Stimulated activated CD4-positive, alpha-beta T cell treated with anti-CD3 and anti-CD28 coated beads, Interleukin-4, amount 100 ng/mL, for 24 hours (primary cell): ENCODE measurements around the gene ZMIZ1.
"Not testable (repeated sequence)": the region's sequence is repeated elsewhere in the genome, so short reads cannot be mapped to it uniquely, and the experiment has no call there.

Experiments used
- DNase-seq: peaks from one replicate; pipeline ENCODE4 v3.0.0-alpha.2; 2020

Gene ZMIZ1

GRCh38 chr10:79030705-79031104 is 38.1 kb upstream of the ZMIZ1 start:
- no peak for DNase-seq

- no peak for DNase-seq
Observed at GRCh38 chr10:79031723-79032122, 37.0 kb upstream of the ZMIZ1 start.

- no peak for DNase-seq
Observed at GRCh38 chr10:79034271-79034876, 34.4 kb upstream of the ZMIZ1 start.

GRCh38 chr10:79036416-79036815 is 32.4 kb upstream of the ZMIZ1 start:
- DNase-seq = not testable (repeated sequence)

- no peak for DNase-seq
Observed at GRCh38 chr10:79038104-79038840, 30.5 kb upstream of the ZMIZ1 start.

- no peak for DNase-seq
Observed at GRCh38 chr10:79038841-79039201, 29.9 kb upstream of the ZMIZ1 start.

GRCh38 chr10:79042639-79043411 is 25.9 kb upstream of the ZMIZ1 start:
- DNase-seq = no peak

- no peak for DNase-seq
Observed at GRCh38 chr10:79044036-79044632, 24.6 kb upstream of the ZMIZ1 start.

- DNase-seq = no peak
Observed at GRCh38 chr10:79044846-79045245, 23.9 kb upstream of the ZMIZ1 start.

- DNase-seq = no peak
Observed at GRCh38 chr10:79045566-79046175, 23.1 kb upstream of the ZMIZ1 start.

- DNase-seq = no peak
Observed at GRCh38 chr10:79046326-79046725, 22.4 kb upstream of the ZMIZ1 start.

- no peak for DNase-seq
Observed at GRCh38 chr10:79046741-79047583, 21.8 kb upstream of the ZMIZ1 start.

- DNase-seq = no peak
Observed at GRCh38 chr10:79047584-79047874, 21.2 kb upstream of the ZMIZ1 start.

- peak; percentile 54 for DNase-seq
Observed at GRCh38 chr10:79047875-79048638, 20.7 kb upstream of the ZMIZ1 start.

- DNase-seq = no peak
Observed at GRCh38 chr10:79048639-79049550, 19.9 kb upstream of the ZMIZ1 start.

- peak; percentile 50 for DNase-seq
Observed at GRCh38 chr10:79049931-79050895, 18.6 kb upstream of the ZMIZ1 start.

- no peak for DNase-seq
Observed at GRCh38 chr10:79050896-79051555, 17.7 kb upstream of the ZMIZ1 start.

- DNase-seq = no peak
Observed at GRCh38 chr10:79051766-79052165, 17.0 kb upstream of the ZMIZ1 start.
